Body of pancreas (tissue), 4 donors: Measurements from ENCODE around the gene KRTAP4-8.

Experiments used
- CTCF ChIP-seq, 7 experiments: fragments of 450-650 bp in 4 of 7; fragments of 200-600 bp in 3 of 7; sonication (generic) in 3 of 7; IDR thresholded peaks; one replicate each; pipeline ENCODE4 v1.5.1; 2016 to 2019; ENCODE audit warnings: antibody characterized with exemption in 7 of 7
- POLR2A ChIP-seq, 3 donors: fragments of 450-650 bp; IDR thresholded peaks; one replicate each; pipeline ENCODE4 v1.6.1; 2016; ENCODE audit warnings: antibody characterized with exemption in 3 of 3, mild to moderate bottlenecking in 2 of 3

- no peak for TF ChIP-seq CTCF (IDR thresholded peaks at IDR 0.05)
- no peak for TF ChIP-seq POLR2A (IDR thresholded peaks at IDR 0.05)
Measured at GRCh38 chr17:41082626-41083025, 15.3 kb downstream of the KRTAP4-8 start.
